Glutamatergic neuron (in vitro differentiated cells): ENCODE data around the gene LTBP4. TPM values are rescaled to one million over a fixed set of nuclear protein-coding genes. Genes with fewer than 3 reads are reported as not detected.

Source experiments
- DNase-seq: peaks from one replicate; pipeline ENCODE4 v3.0.0; 2022
- H3K27ac Mint-ChIP-seq: one replicate; pipeline ENCODE4 v1.8.0; 2020; ENCODE audit warnings: mild to moderate bottlenecking, mixed read lengths, inconsistent platforms; ENCODE audit not compliant: unreplicated experiment
- H3K27me3 Mint-ChIP-seq: one replicate; pipeline ENCODE4 v1.8.0; 2020; ENCODE audit warnings: mild to moderate bottlenecking, moderate library complexity, mixed read lengths, inconsistent platforms; ENCODE audit not compliant: unreplicated experiment
- H3K36me3 Mint-ChIP-seq: one replicate; pipeline ENCODE4 v1.8.0; 2020; ENCODE audit warnings: mild to moderate bottlenecking, mixed read lengths, inconsistent platforms; ENCODE audit not compliant: unreplicated experiment
- H3K4me1 Mint-ChIP-seq: one replicate; pipeline ENCODE4 v1.8.0; 2020; ENCODE audit warnings: mild to moderate bottlenecking, low read depth, mixed read lengths, inconsistent platforms; ENCODE audit not compliant: unreplicated experiment
- H3K4me3 Mint-ChIP-seq: one replicate; pipeline ENCODE4 v1.8.0; 2020; ENCODE audit warnings: mild to moderate bottlenecking, mixed read lengths, inconsistent platforms; ENCODE audit not compliant: unreplicated experiment
- H3K9me3 Mint-ChIP-seq: one replicate; pipeline ENCODE4 v1.8.0; 2020; ENCODE audit warnings: mild to moderate bottlenecking, moderate library complexity, mixed read lengths, inconsistent platforms; ENCODE audit not compliant: unreplicated experiment
- total RNA-seq: library from RNA; stranded (reverse); fragmentation: NEBNext Ultra II Directional; extraction: Animal tissue kit (Norgen Biotek cat#: 25700); gene quantifications from one replicate; pipeline ENCODE4 v1.2.1, GENCODE V29; 2021; ENCODE audit not compliant: unreplicated experiment
- TF ChIP-seq, protein P1 (sequence below): fragments of 200-600 bp; sonication (generic); IDR thresholded peaks from one replicate; pipeline ENCODE4 v1.5.0; 2021; ENCODE audit not compliant: partially characterized antibody, unreplicated experiment

The LTBP4 gene
- total RNA-seq, 1 donor from 2014 or later: 169 TPM

DNA sequence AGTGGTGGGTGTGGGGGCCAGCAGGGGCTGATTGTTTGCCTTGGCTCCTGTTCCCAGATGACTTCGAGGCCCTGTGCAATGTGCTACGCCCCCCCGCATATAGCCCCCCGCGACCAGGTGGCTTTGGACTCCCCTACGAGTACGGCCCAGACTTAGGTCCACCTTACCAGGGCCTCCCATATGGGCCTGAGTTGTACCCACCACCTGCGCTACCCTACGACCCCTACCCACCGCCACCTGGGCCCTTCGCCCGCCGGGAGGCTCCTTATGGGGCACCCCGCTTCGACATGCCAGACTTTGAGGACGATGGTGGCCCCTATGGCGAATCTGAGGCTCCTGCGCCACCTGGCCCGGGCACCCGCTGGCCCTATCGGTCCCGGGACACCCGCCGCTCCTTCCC lies 25.7 kb downstream of the LTBP4 start:
- Mint-ChIP-seq H3K27ac (no peak overlapping the region), H3K27me3 (peaks cover 8% of the 10 kb centered on the region), H3K9me3 (peaks cover 9% of the 10 kb centered on the region), H3K36me3 (peaks cover 10% of the 10 kb centered on the region), H3K4me3 (no peak overlapping the region), H3K4me1 (peaks cover 11% of the 10 kb centered on the region)
- DNase-seq: no peak
- TF ChIP-seq, protein P1, sequence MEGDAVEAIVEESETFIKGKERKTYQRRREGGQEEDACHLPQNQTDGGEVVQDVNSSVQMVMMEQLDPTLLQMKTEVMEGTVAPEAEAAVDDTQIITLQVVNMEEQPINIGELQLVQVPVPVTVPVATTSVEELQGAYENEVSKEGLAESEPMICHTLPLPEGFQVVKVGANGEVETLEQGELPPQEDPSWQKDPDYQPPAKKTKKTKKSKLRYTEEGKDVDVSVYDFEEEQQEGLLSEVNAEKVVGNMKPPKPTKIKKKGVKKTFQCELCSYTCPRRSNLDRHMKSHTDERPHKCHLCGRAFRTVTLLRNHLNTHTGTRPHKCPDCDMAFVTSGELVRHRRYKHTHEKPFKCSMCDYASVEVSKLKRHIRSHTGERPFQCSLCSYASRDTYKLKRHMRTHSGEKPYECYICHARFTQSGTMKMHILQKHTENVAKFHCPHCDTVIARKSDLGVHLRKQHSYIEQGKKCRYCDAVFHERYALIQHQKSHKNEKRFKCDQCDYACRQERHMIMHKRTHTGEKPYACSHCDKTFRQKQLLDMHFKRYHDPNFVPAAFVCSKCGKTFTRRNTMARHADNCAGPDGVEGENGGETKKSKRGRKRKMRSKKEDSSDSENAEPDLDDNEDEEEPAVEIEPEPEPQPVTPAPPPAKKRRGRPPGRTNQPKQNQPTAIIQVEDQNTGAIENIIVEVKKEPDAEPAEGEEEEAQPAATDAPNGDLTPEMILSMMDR: no peak

DNA sequence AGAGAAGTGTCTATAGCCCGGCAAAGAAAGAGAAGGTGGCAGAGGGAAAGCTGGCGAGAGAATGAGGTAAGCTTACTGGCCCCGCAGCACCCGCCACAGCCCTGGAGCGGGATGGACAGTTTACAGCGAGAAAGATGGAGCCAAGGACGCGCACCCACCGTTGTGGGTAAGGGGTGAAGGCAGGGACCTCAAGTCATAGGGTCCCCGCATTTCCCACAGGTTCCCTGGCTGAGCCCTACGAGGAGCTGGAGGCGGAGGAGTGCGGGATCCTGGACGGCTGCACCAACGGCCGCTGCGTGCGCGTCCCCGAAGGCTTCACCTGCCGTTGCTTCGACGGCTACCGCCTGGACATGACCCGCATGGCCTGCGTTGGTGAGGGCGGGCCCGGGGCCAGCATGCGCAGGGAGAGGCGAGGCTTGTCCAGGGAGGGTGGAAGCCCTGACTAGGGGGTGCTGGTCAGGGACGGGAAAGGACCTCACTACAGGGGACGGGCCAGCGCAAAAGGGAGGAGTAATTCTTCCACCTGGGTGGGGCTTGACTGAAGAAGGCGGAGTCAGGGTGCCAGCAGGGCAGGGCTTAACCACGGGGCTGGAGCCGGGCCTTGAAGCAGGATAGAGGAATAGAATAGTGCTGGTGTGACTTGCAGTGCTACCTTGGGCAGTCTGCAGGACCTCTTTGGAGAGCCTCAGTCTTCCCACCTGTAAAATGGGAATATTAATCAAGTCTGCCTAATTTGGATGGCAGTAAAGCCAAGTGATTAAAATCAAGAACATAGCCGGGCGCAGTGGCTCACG lies 26.5 kb downstream of the LTBP4 start:
- DNase-seq: no peak
- H3K36me3 Mint-ChIP-seq: peaks cover 10% of the 10 kb centered on the region
- peaks cover 11% of the 10 kb centered on the region for H3K4me1 Mint-ChIP-seq
- TF ChIP-seq, protein P1: no peak
- H3K27ac Mint-ChIP-seq: no peak overlapping the region
- no peak overlapping the region for H3K4me3 Mint-ChIP-seq
- H3K9me3 Mint-ChIP-seq: peaks cover 9% of the 10 kb centered on the region
- H3K27me3 Mint-ChIP-seq: peaks cover 8% of the 10 kb centered on the region

DNA sequence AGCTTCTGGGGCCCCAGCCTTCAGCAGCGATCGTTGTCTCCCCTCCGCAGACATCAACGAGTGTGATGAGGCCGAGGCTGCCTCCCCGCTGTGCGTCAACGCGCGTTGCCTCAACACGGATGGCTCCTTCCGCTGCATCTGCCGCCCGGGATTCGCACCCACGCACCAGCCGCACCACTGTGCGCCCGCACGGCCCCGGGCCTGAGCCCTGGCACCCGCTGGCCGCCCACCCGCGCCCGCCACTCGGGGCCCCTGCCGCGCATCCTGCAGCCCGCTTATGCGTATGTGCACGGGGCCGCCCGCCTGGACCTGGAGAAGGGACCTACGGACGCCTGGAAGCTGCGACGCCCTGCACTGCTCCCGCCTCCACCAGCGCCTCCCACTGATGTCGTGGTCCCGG lies 28.2 kb downstream of the LTBP4 start:
- Mint-ChIP-seq H3K36me3 (peaks cover 10% of the 10 kb centered on the region), H3K27me3 (peaks cover 8% of the 10 kb centered on the region), H3K4me3 (no peak overlapping the region), H3K27ac (peak overlapping the region; percentile 59), H3K9me3 (peaks cover 9% of the 10 kb centered on the region), H3K4me1 (peaks cover 9% of the 10 kb centered on the region)
- DNase-seq: no peak
- TF ChIP-seq, protein P1: no peak

DNA sequence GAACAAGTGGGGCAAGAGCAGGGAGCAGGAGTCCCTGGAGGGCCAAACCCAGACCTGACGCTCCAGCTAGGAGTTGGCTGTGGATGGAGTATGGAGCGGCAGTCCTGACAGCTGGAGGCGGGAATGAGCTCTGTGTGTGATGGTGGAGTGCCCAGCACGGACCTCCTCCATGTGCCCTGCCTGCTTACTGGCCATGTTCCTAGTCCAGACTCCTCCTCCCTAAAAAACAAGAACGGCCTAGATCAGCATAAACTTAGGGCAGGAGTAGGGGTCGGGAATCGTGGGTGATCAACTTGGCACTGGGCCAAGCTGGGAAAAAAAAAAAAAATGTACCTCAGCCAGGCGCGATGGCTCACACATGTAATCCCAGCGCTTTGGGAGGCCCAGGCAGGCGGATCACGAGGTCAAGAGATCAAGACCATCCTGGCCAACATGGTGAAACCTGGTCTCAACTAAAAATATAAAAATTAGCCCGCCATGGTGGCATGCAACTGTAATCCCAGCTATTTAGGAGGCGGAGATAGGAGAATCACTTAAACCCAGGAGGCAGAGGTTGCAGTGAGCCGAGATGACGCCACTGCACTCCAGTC lies 29.5 kb downstream of the LTBP4 start:
- H3K9me3 Mint-ChIP-seq: peaks cover 11% of the 10 kb centered on the region
- H3K27me3 Mint-ChIP-seq: peaks cover 8% of the 10 kb centered on the region
- peaks cover 9% of the 10 kb centered on the region for H3K4me1 Mint-ChIP-seq
- H3K27ac Mint-ChIP-seq: no peak overlapping the region
- H3K36me3 Mint-ChIP-seq: peaks cover 10% of the 10 kb centered on the region
- TF ChIP-seq, protein P1: no peak
- no peak for DNase-seq
- no peak overlapping the region for H3K4me3 Mint-ChIP-seq
